Neural cell (in vitro differentiated cells): ENCODE results near the gene KRTAP5-6. TPM values are rescaled to one million over a fixed set of nuclear protein-coding genes. Genes with fewer than 3 reads are reported as not detected.
A peak's percentile ranks its signal among the peaks of the same experiment; 100 is the strongest.

ENCODE experiments used
- H2AFZ ChIP-seq: fragments of 200-600, 300-800 bp; sonication (generic), shearing (Covaris generic); 2 replicates; pipeline ENCODE4 v1.6.0; 2014; ENCODE audit warnings: low read depth, mild to moderate bottlenecking, antibody characterized with exemption, low read length, moderate library complexity
- H3F3A ChIP-seq: fragments of 200-600 bp; shearing (Covaris generic); 2 replicates; pipeline ENCODE4 v1.6.1; 2016; ENCODE audit warnings: mild to moderate bottlenecking, moderate library complexity, mixed read lengths, antibody characterized with exemption, low read length; ENCODE audit not compliant: insufficient read depth, poor library complexity, severe bottlenecking
- H3K27ac ChIP-seq: fragments of 200-600, 300-800 bp; sonication (generic), shearing (Covaris generic); 2 replicates; pipeline ENCODE4 v1.5.1; 2014; ENCODE audit warnings: mild to moderate bottlenecking, low read length, moderate library complexity
- H3K27me3 ChIP-seq: fragments of 300-800, 200-600 bp; sonication (generic), shearing (Covaris generic); 2 replicates; pipeline ENCODE4 v1.6.0; 2014; ENCODE audit warnings: mild to moderate bottlenecking, low read depth, low read length, moderate library complexity; ENCODE audit not compliant: insufficient read depth
- H3K36me3 ChIP-seq: fragments of 300-800, 200-600 bp; sonication (generic), shearing (Covaris generic); 2 replicates; pipeline ENCODE4 v1.5.1; 2014; ENCODE audit warnings: mild to moderate bottlenecking, antibody characterized with exemption, low read length, moderate library complexity; ENCODE audit not compliant: insufficient read depth
- H3K4me2 ChIP-seq: fragments of 300-800, 200-600 bp; sonication (generic), shearing (Covaris generic); 2 replicates; pipeline ENCODE4 v1.6.0; 2014; ENCODE audit warnings: mild to moderate bottlenecking, low read length
- H3K4me3 ChIP-seq: fragments of 300-800, 200-600 bp; sonication (generic), shearing (Covaris generic); 2 replicates; pipeline ENCODE4 v1.5.1; 2014; ENCODE audit warnings: mild to moderate bottlenecking, low read length, moderate library complexity
- H3K79me2 ChIP-seq: fragments of 200-600 bp; shearing (Covaris generic); replicated peaks from 2 replicates; pipeline ENCODE4 v1.6.0; 2014; ENCODE audit warnings: mild to moderate bottlenecking, low read length, moderate library complexity; ENCODE audit not compliant: insufficient read depth
- H3K9ac ChIP-seq: fragments of 300-800, 200-600 bp; sonication (generic), shearing (Covaris generic); 2 replicates; pipeline ENCODE4 v1.6.1; 2016; ENCODE audit warnings: mild to moderate bottlenecking, low read length, mixed read lengths
- H3K9me2 ChIP-seq: fragments of 200-600 bp; shearing (Covaris generic); 2 replicates; pipeline ENCODE4 v1.6.1; 2016; ENCODE audit warnings: mild to moderate bottlenecking, low read length, mixed read lengths; ENCODE audit not compliant: insufficient read depth
- H3K9me3 ChIP-seq: fragments of 200-600, 300-800 bp; sonication (generic), shearing (Covaris generic); 2 replicates; pipeline ENCODE4 v1.6.1; 2016; ENCODE audit warnings: mild to moderate bottlenecking, mixed run types, low read length, moderate library complexity, mixed read lengths
- H4K20me1 ChIP-seq: fragments of 200-600 bp; shearing (Covaris generic); 2 replicates; pipeline ENCODE4 v1.6.1; 2016; ENCODE audit warnings: mild to moderate bottlenecking, mixed run types; ENCODE audit not compliant: insufficient read depth
- EP300 ChIP-seq: fragments of 450-650 bp; conservative IDR thresholded peaks from 2 replicates; pipeline ENCODE4 v1.6.1; 2014; ENCODE audit warnings: antibody characterized with exemption, mild to moderate bottlenecking, moderate library complexity; ENCODE audit not compliant: poor library complexity, severe bottlenecking
- EZH2 ChIP-seq: fragments of 200-600, 300-800 bp; shearing (Covaris generic), sonication (generic); IDR thresholded peaks from 2 replicates; pipeline ENCODE4 v1.6.1; 2014; ENCODE audit warnings: antibody characterized with exemption, low read length, borderline replicate concordance, mild to moderate bottlenecking; ENCODE audit not compliant: insufficient read depth, poor library complexity, severe bottlenecking
- MXI1 ChIP-seq: fragments of 450-650 bp; conservative IDR thresholded peaks from 2 replicates; pipeline ENCODE4 v1.6.1; 2014; ENCODE audit warnings: antibody characterized with exemption, mild to moderate bottlenecking; ENCODE audit not compliant: poor library complexity, severe bottlenecking
- POLR2AphosphoS5 ChIP-seq: IDR thresholded peaks from 2 replicates; pipeline ENCODE4 v1.6.1; 2012
- RAD21 ChIP-seq: fragments of 450-650 bp; conservative IDR thresholded peaks from 2 replicates; pipeline ENCODE4 v1.6.1; 2014; ENCODE audit warnings: antibody characterized with exemption, mild to moderate bottlenecking, moderate library complexity
- SMC3 ChIP-seq: fragments of 450-650 bp; conservative IDR thresholded peaks from 2 replicates; pipeline ENCODE4 v1.6.1; 2014; ENCODE audit warnings: antibody characterized with exemption, mild to moderate bottlenecking, moderate library complexity; ENCODE audit not compliant: poor library complexity
- TAF1 ChIP-seq: IDR thresholded peaks from 2 replicates; pipeline ENCODE4 v1.6.1; 2012; ENCODE audit warnings: low read depth
- polyA plus RNA-seq: library from polyadenylated mRNA; depleted of rRNA; stranded (reverse); fragments of >200 nt; gene quantifications from 2 replicates; pipeline ENCODE4 v1.2.3, GENCODE V29; 2014
- TF ChIP-seq, protein P1 (sequence below): fragments of 450-650 bp; IDR thresholded peaks from 2 replicates; pipeline ENCODE4 v1.5.1; 2014; ENCODE audit warnings: antibody characterized with exemption, mild to moderate bottlenecking, moderate library complexity; ENCODE audit not compliant: poor library complexity, severe bottlenecking
- TF ChIP-seq, protein P2 (sequence below): IDR thresholded peaks from 2 replicates; pipeline ENCODE4 v1.6.1; 2012; ENCODE audit warnings: borderline replicate concordance

Gene KRTAP5-6
- polyA plus RNA-seq, 1 donor from 2014 or later = not detected

DNA sequence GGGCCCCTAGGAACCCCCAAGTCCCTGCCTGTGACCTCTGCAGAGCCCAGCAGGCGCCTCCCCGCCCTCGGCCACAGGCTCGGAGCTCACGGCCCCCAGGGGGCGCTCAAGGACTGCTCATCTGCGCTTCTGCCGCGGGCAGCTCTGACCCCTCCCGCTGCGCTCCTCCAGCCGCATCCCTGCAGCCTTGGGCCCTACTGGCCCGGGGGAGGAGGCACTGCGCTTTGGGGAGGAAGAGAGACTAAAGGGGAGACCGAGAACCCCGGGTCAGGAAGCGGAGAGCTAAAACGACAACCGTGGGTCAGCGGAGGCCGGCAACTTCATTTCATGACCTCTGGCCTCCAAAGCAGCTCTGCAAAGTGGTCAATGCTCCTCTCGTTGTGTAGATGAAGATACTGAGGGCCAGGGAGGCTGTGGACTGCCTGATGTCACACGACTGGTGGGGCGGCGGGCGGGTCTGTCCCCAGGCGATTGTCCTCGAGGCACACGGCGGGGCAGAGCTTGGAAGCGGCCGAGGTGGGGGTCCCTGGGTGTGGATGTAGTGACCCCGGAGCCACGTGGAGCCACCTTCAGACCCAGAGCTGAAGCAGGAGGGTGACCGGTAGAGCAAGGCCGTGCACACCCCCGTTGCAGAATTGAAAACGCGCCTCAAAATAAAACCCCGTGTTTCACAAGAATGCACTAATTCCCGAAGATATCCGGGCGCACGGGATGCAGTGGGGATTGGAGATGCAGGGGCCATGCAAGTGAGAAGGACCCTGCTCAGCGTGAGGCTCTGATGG, 2.7 kb upstream of the KRTAP5-6 start:
- Histone ChIP-seq H3K9me2 (no peaks in the 10 kb centered on the region), H4K20me1 (no peaks in the 10 kb centered on the region), H3K36me3 (no peaks in the 10 kb centered on the region), H3K9me3 (no peaks in the 10 kb centered on the region), H3K27ac (no peak overlapping the region), H2AFZ (peak overlapping the region; percentile 95), H3K27me3 (no peaks in the 10 kb centered on the region), H3F3A (no peaks in the 10 kb centered on the region), H3K79me2 (no peaks in the 10 kb centered on the region), H3K4me2 (no peak overlapping the region), H3K4me3 (peak overlapping the region; percentile 59), H3K9ac (peak overlapping the region; percentile 53)
- TF ChIP-seq MXI1 (no peak), SMC3 (peak; percentile 71), TAF1 (no peak), EP300 (no peak), EZH2 (no peak), RAD21 (peak; percentile 75), POLR2AphosphoS5 (no peak)
- TF ChIP-seq, protein P1, sequence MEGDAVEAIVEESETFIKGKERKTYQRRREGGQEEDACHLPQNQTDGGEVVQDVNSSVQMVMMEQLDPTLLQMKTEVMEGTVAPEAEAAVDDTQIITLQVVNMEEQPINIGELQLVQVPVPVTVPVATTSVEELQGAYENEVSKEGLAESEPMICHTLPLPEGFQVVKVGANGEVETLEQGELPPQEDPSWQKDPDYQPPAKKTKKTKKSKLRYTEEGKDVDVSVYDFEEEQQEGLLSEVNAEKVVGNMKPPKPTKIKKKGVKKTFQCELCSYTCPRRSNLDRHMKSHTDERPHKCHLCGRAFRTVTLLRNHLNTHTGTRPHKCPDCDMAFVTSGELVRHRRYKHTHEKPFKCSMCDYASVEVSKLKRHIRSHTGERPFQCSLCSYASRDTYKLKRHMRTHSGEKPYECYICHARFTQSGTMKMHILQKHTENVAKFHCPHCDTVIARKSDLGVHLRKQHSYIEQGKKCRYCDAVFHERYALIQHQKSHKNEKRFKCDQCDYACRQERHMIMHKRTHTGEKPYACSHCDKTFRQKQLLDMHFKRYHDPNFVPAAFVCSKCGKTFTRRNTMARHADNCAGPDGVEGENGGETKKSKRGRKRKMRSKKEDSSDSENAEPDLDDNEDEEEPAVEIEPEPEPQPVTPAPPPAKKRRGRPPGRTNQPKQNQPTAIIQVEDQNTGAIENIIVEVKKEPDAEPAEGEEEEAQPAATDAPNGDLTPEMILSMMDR = peak; percentile 80
- TF ChIP-seq, protein P2, sequence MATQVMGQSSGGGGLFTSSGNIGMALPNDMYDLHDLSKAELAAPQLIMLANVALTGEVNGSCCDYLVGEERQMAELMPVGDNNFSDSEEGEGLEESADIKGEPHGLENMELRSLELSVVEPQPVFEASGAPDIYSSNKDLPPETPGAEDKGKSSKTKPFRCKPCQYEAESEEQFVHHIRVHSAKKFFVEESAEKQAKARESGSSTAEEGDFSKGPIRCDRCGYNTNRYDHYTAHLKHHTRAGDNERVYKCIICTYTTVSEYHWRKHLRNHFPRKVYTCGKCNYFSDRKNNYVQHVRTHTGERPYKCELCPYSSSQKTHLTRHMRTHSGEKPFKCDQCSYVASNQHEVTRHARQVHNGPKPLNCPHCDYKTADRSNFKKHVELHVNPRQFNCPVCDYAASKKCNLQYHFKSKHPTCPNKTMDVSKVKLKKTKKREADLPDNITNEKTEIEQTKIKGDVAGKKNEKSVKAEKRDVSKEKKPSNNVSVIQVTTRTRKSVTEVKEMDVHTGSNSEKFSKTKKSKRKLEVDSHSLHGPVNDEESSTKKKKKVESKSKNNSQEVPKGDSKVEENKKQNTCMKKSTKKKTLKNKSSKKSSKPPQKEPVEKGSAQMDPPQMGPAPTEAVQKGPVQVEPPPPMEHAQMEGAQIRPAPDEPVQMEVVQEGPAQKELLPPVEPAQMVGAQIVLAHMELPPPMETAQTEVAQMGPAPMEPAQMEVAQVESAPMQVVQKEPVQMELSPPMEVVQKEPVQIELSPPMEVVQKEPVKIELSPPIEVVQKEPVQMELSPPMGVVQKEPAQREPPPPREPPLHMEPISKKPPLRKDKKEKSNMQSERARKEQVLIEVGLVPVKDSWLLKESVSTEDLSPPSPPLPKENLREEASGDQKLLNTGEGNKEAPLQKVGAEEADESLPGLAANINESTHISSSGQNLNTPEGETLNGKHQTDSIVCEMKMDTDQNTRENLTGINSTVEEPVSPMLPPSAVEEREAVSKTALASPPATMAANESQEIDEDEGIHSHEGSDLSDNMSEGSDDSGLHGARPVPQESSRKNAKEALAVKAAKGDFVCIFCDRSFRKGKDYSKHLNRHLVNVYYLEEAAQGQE = no peak

GRCh38 chr11:1694846-1695547, 2.0 kb upstream of the KRTAP5-6 start:
- Histone ChIP-seq H2AFZ (no peak overlapping the region), H3K4me3 (no peak overlapping the region), H3K27ac (no peak overlapping the region), H3K9me2 (no peaks in the 10 kb centered on the region), H4K20me1 (no peaks in the 10 kb centered on the region), H3K79me2 (no peaks in the 10 kb centered on the region), H3K4me2 (no peak overlapping the region), H3K36me3 (no peaks in the 10 kb centered on the region), H3F3A (no peaks in the 10 kb centered on the region), H3K9me3 (no peaks in the 10 kb centered on the region), H3K9ac (no peak overlapping the region), H3K27me3 (no peaks in the 10 kb centered on the region)
- TF ChIP-seq EZH2 (no peak), MXI1 (no peak), EP300 (no peak), POLR2AphosphoS5 (no peak), SMC3 (no peak), TAF1 (no peak), RAD21 (no peak)
- TF ChIP-seq, protein P1 = no peak
- TF ChIP-seq, protein P2 = no peak
